Cardiac muscle cell (in vitro differentiated cells and primary cell): ENCODE results near the gene TNIK. TPM values are rescaled to one million over a fixed set of nuclear protein-coding genes. Genes with fewer than 3 reads are reported as not detected.

Source experiments
- DNase-seq, 2 donors: peaks; one replicate each; pipeline versions ENCODE4 v3.0.0 to v3.0.0-alpha.2; 2010 to 2017; ENCODE audit warnings: low read depth in 1 of 2, low spot score in 1 of 2
- H3K27ac ChIP-seq: fragments of 200-600 bp; sonication (generic); 2 replicates; pipeline ENCODE4 v1.5.1; 2016
- H3K27me3 ChIP-seq: fragments of 200-600 bp; sonication (generic); 2 replicates; pipeline ENCODE4 v1.6.0; 2016; ENCODE audit warnings: control low read depth
- H3K36me3 ChIP-seq: fragments of 200-600 bp; sonication (generic); 2 replicates; pipeline ENCODE4 v1.5.1; 2016; ENCODE audit warnings: control low read depth
- H3K4me1 ChIP-seq: fragments of 200-600 bp; sonication (generic); 2 replicates; pipeline ENCODE4 v1.8.1; 2017; ENCODE audit warnings: low read depth, mild to moderate bottlenecking, mixed run types
- H3K4me3 ChIP-seq: fragments of 200-600 bp; sonication (generic); 2 replicates; pipeline ENCODE4 v1.5.1; 2016; ENCODE audit warnings: mild to moderate bottlenecking
- H3K9me3 ChIP-seq: fragments of 200-600 bp; sonication (generic); 2 replicates; pipeline ENCODE4 v1.5.1; 2017; ENCODE audit warnings: low read depth, mild to moderate bottlenecking, control low read depth
- CTCF ChIP-seq: IDR thresholded peaks from 2 replicates; pipeline ENCODE4 v1.5.1; 2012; ENCODE audit warnings: low read depth, mild to moderate bottlenecking, low read length
- polyA plus RNA-seq: library from polyadenylated mRNA; unstranded; fragments of >200 nt; fragmentation: Nextera tagmentation; extraction: Ambion mirVana; gene quantifications from 2 replicates; pipeline ENCODE4 v1.2.1, GENCODE V29; 2016
- total RNA-seq: library from RNA; depleted of rRNA; stranded (reverse); fragments of >200 nt; gene quantifications from 2 replicates; pipeline ENCODE4 v1.2.3, GENCODE V29; 2016

The TNIK gene
- total and polyA plus RNA-seq, 2 experiments from 2014 or later: 32.8 to 55.1 TPM

- no peaks in the 10 kb centered on the region for H3K9me3 ChIP-seq
- no peak for TF ChIP-seq CTCF
- H3K36me3 ChIP-seq: peaks cover 24% of the 10 kb centered on the region
- no peak for DNase-seq
- no peaks in the 10 kb centered on the region for H3K27me3 ChIP-seq
- no peak overlapping the region for H3K27ac ChIP-seq
- H3K4me1 ChIP-seq: no peaks in the 10 kb centered on the region
- H3K4me3 ChIP-seq: no peak overlapping the region
These were observed 299.9 kb downstream of the TNIK start for GRCh38 chr3:171160325-171160724.

- no peaks in the 10 kb centered on the region for H3K27me3 ChIP-seq
- peaks cover 23% of the 10 kb centered on the region for H3K36me3 ChIP-seq
- TF ChIP-seq CTCF: no peak
- H3K9me3 ChIP-seq: no peaks in the 10 kb centered on the region
- no peak overlapping the region for H3K4me3 ChIP-seq
- no peak for DNase-seq
- no peak overlapping the region for H3K27ac ChIP-seq
- H3K4me1 ChIP-seq: no peaks in the 10 kb centered on the region
These were observed 300.4 kb downstream of the TNIK start for GRCh38 chr3:171159822-171160157.

- Histone ChIP-seq H3K36me3 (peaks cover 22% of the 10 kb centered on the region), H3K4me3 (no peak overlapping the region), H3K4me1 (no peaks in the 10 kb centered on the region), H3K27me3 (no peaks in the 10 kb centered on the region), H3K27ac (no peak overlapping the region), H3K9me3 (no peaks in the 10 kb centered on the region)
- TF ChIP-seq CTCF: no peak
- no peak for DNase-seq
These were observed 301.0 kb downstream of the TNIK start for GRCh38 chr3:171159024-171159821.

- DNase-seq: no peak
- H3K4me3 ChIP-seq: no peak overlapping the region
- no peaks in the 10 kb centered on the region for H3K4me1 ChIP-seq
- H3K9me3 ChIP-seq: no peaks in the 10 kb centered on the region
- H3K27me3 ChIP-seq: no peaks in the 10 kb centered on the region
- TF ChIP-seq CTCF: no peak
- peaks cover 22% of the 10 kb centered on the region for H3K36me3 ChIP-seq
- H3K27ac ChIP-seq: no peak overlapping the region
These were observed 302.2 kb downstream of the TNIK start for GRCh38 chr3:171157980-171158379.

- Histone ChIP-seq H3K27me3 (no peaks in the 10 kb centered on the region), H3K9me3 (no peaks in the 10 kb centered on the region), H3K4me3 (no peak overlapping the region), H3K4me1 (no peaks in the 10 kb centered on the region), H3K27ac (no peak overlapping the region), H3K36me3 (peaks cover 18% of the 10 kb centered on the region)
- TF ChIP-seq CTCF: no peak
- DNase-seq: peak in 1 of 2 donors; percentile 29
These were observed 302.9 kb downstream of the TNIK start for GRCh38 chr3:171157286-171157685.
